ENCODE data around the gene TMEM132C.

DNA sequence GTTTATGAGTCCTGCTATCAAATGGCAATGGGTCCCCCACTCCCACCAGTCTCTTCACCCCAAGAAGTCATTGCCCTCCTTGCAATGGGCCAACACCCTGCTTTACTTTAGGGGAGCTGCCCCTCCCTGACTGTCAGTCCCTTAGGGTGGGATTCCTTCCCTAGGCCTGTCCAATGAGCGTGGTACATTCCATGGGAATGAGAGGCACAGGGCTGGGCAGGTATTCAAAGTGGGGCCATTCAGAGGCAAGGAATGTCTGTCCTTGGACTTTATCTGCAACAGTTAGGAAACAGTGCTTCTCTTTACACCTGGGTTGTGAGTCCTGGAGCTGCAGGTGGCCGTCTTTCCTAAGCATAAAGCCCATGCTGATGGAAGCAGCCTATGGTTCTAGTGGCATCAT, 40.8 kb downstream of the TMEM132C start:
- TF ChIP-seq, protein P1, sequence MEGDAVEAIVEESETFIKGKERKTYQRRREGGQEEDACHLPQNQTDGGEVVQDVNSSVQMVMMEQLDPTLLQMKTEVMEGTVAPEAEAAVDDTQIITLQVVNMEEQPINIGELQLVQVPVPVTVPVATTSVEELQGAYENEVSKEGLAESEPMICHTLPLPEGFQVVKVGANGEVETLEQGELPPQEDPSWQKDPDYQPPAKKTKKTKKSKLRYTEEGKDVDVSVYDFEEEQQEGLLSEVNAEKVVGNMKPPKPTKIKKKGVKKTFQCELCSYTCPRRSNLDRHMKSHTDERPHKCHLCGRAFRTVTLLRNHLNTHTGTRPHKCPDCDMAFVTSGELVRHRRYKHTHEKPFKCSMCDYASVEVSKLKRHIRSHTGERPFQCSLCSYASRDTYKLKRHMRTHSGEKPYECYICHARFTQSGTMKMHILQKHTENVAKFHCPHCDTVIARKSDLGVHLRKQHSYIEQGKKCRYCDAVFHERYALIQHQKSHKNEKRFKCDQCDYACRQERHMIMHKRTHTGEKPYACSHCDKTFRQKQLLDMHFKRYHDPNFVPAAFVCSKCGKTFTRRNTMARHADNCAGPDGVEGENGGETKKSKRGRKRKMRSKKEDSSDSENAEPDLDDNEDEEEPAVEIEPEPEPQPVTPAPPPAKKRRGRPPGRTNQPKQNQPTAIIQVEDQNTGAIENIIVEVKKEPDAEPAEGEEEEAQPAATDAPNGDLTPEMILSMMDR (IDR thresholded peaks at IDR 0.05), result no peak
- TF ChIP-seq ZFX (IDR thresholded peaks at IDR 0.05; ENCODE audit: borderline replicate concordance), result no peak
